HL-60 (cell line): ENCODE data around the gene VWA1.
A peak's percentile ranks its signal among the peaks of the same experiment; 100 is the strongest.

ENCODE experiments used
- DNase-seq, 2 experiments: peaks; one replicate each; pipeline ENCODE4 v3.0.0-alpha.2; 2010 to 2020; ENCODE audit warnings: low read depth in 1 of 2, low spot score in 1 of 2
- H3K27ac ChIP-seq: fragments of 250-450 bp; sonication (Bioruptor Pico); replicated peaks from 2 replicates; pipeline ENCODE4 v1.5.1; 2020; ENCODE audit warnings: mild to moderate bottlenecking, moderate library complexity
- H3K27me3 ChIP-seq: fragments of 250-450 bp; sonication (Bioruptor Pico); 2 replicates; pipeline ENCODE4 v1.5.1; 2021; ENCODE audit warnings: mild to moderate bottlenecking, moderate library complexity; ENCODE audit not compliant: insufficient read depth, poor library complexity, severe bottlenecking
- H3K4me3 ChIP-seq: replicated peaks from 2 replicates; pipeline ENCODE4 v1.5.1; 2011; ENCODE audit warnings: mild to moderate bottlenecking, control low read depth, low read length; ENCODE audit not compliant: insufficient read depth
- CTCF ChIP-seq: IDR thresholded peaks from one replicate; pipeline ENCODE4 v1.5.1; 2011; ENCODE audit warnings: low read length, control low read depth, inconsistent platforms; ENCODE audit not compliant: insufficient read depth
- GABPA ChIP-seq: IDR thresholded peaks from 2 replicates; pipeline ENCODE4 v1.6.1; 2012; ENCODE audit warnings: low read depth
- POLR2AphosphoS5 ChIP-seq: IDR thresholded peaks from 2 replicates; pipeline ENCODE4 v1.6.1; 2012; ENCODE audit warnings: low read depth
- REST ChIP-seq: IDR thresholded peaks from 2 replicates; pipeline ENCODE4 v1.6.1; 2012; ENCODE audit warnings: low read depth; ENCODE audit not compliant: insufficient replicate concordance
- SPI1 ChIP-seq: IDR thresholded peaks from 2 replicates; pipeline ENCODE4 v1.6.1; 2012; ENCODE audit warnings: low read depth, mild to moderate bottlenecking, borderline replicate concordance
- long read RNA-seq: library from polyadenylated mRNA; unstranded; transcript quantifications from one replicate; pipeline ENCODE4 v2.0.0, GENCODE V29; 2020

Gene VWA1
- long read RNA-seq, partial matches to known transcripts, result 0 of 1 reads
- long read RNA-seq, other reads (novel, unspliced or antisense), result 1 of 1 reads

- Histone ChIP-seq H3K27me3 (peaks cover 11% of the 10 kb centered on the region), H3K27ac (no peak within 1 kb of the TSS), H3K4me3 (no peak within 1 kb of the TSS)
- peak; percentile 14 to 49 for DNase-seq
- no peak for TF ChIP-seq SPI1
- no peak for TF ChIP-seq CTCF
- TF ChIP-seq POLR2AphosphoS5, result no peak
- TF ChIP-seq REST, result no peak
- no peak for TF ChIP-seq GABPA
Measured at GRCh38 chr1:1435106-1435903, at the start of gene VWA1. Gene VWA1, plus strand, starts transcription at chr1:1435690. Its CDS starts 59 bp downstream, at chr1:1435749.

GRCh38 chr1:1385931-1386330 is 49.6 kb upstream of the VWA1 start:
- H3K27me3 ChIP-seq, result no peaks in the 10 kb centered on the region
- no peak for TF ChIP-seq REST
- no peak for TF ChIP-seq GABPA
- TF ChIP-seq SPI1, result no peak
- TF ChIP-seq POLR2AphosphoS5, result no peak
- TF ChIP-seq CTCF, result no peak
- H3K27ac ChIP-seq, result no peak overlapping the region

GRCh38 chr1:1387098-1388077 is 48.1 kb upstream of the VWA1 start:
- TF ChIP-seq REST, result no peak
- TF ChIP-seq GABPA, result no peak
- no peak for TF ChIP-seq POLR2AphosphoS5
- TF ChIP-seq CTCF, result no peak
- TF ChIP-seq SPI1, result no peak
- no peaks in the 10 kb centered on the region for H3K27me3 ChIP-seq
- no peak for DNase-seq
- no peak overlapping the region for H3K27ac ChIP-seq
- no peak overlapping the region for H3K4me3 ChIP-seq

More at GRCh38 chr1:1385931-1386330, 49.6 kb upstream of the VWA1 start:
- no peak for DNase-seq
- H3K4me3 ChIP-seq, result no peak overlapping the region
